Activated CD8-positive, alpha-beta memory T cell treated with anti-CD3 and anti-CD28 coated beads, Interleukin-2, amount 50 U/mL, for 1 hour (primary cell): ENCODE measurements around the gene CS.
"Not testable (repeated sequence)": the region's sequence is repeated elsewhere in the genome, so short reads cannot be mapped to it uniquely, and the experiment has no call there.

ENCODE experiments used
- DNase-seq: peaks from one replicate; pipeline ENCODE4 v3.0.0-alpha.2; 2020; ENCODE audit errors: extremely low read depth

Gene CS

GRCh38 chr12:56299853-56300643, at the start of gene CS:
Gene CS, minus strand, starts transcription at chr12:56300330. Its CDS starts 129 bp downstream, at chr12:56300201.
- DNase-seq, result peak; percentile 99

- DNase-seq, result no peak
Measured at GRCh38 chr12:56348776-56349175, 48.6 kb upstream of the CS start.

GRCh38 chr12:56347255-56347654, 47.1 kb upstream of the CS start:
- not testable (repeated sequence) for DNase-seq

GRCh38 chr12:56346675-56347074, 46.5 kb upstream of the CS start:
- no peak for DNase-seq

- DNase-seq, result not testable (repeated sequence)
Measured at GRCh38 chr12:56342290-56342689, 42.2 kb upstream of the CS start.

- no peak for DNase-seq
Measured at GRCh38 chr12:56341616-56342015, 41.5 kb upstream of the CS start.

- no peak for DNase-seq
Measured at GRCh38 chr12:56339158-56339422, 39.0 kb upstream of the CS start.

- peak; percentile 83 for DNase-seq
Measured at GRCh38 chr12:56338308-56339157, 38.4 kb upstream of the CS start, which contains the start of gene IL23A. Gene IL23A, plus strand, starts transcription at chr12:56338884. Its CDS starts 161 bp downstream, at chr12:56339045.

- no peak for DNase-seq
Measured at GRCh38 chr12:56337753-56338251, 37.7 kb upstream of the CS start.

- DNase-seq, result no peak
Measured at GRCh38 chr12:56336361-56337167, 36.4 kb upstream of the CS start.

- not testable (repeated sequence) for DNase-seq
Measured at GRCh38 chr12:56335527-56335926, 35.4 kb upstream of the CS start.

GRCh38 chr12:56334490-56334793, 34.3 kb upstream of the CS start:
- DNase-seq, result no peak

- peak; percentile 86 for DNase-seq
Measured at GRCh38 chr12:56333679-56334489, 33.8 kb upstream of the CS start, which contains the start of gene PAN2. Gene PAN2, minus strand, starts transcription at chr12:56334000. Its CDS starts 906 bp downstream, at chr12:56333094.

GRCh38 chr12:56333197-56333678, 33.1 kb upstream of the CS start:
- no peak for DNase-seq

GRCh38 chr12:56332512-56333196, 32.5 kb upstream of the CS start:
- DNase-seq, result no peak

- no peak for DNase-seq
Measured at GRCh38 chr12:56330936-56331490, 30.9 kb upstream of the CS start.

- no peak for DNase-seq
Measured at GRCh38 chr12:56326533-56326932, 26.4 kb upstream of the CS start.

GRCh38 chr12:56326126-56326525, 26.0 kb upstream of the CS start:
- DNase-seq, result no peak

- no peak for DNase-seq
Measured at GRCh38 chr12:56324206-56324605, 24.1 kb upstream of the CS start.

GRCh38 chr12:56321610-56322009, 21.5 kb upstream of the CS start:
- not testable (repeated sequence) for DNase-seq
